ENCODE data around the gene APOBEC3F. TPM values are rescaled to one million over a fixed set of nuclear protein-coding genes. Genes with fewer than 3 reads are reported as not detected.
"Not testable (repeated sequence)": the region's sequence is repeated elsewhere in the genome, so short reads cannot be mapped to it uniquely, and the experiment has no call there.

Gene APOBEC3F
- polyA plus RNA-seq, 1 donor from 2014 or later, result 33.0 TPM

- Mint-ChIP-seq H3K9me3 (no peaks in the 10 kb centered on the region), H3K4me3 (peak overlapping the region; percentile 87 to 96 (median 94)), H3K27me3 (no peaks in the 10 kb centered on the region), H3K27ac (peak overlapping the region; percentile 83 to 97 (median 96)), H3K36me3 (peaks cover 4% of the 10 kb centered on the region), H3K4me1 (peaks cover 9 to 33% (median 19%) of the 10 kb centered on the region in 3 donors)
These were observed 1.2 kb downstream of the APOBEC3F start for GRCh38 chr22:39041908-39042307.

- not testable (repeated sequence) for H3K36me3 Mint-ChIP-seq, H3K27me3 Mint-ChIP-seq, H3K9me3 Mint-ChIP-seq, H3K4me3 Mint-ChIP-seq
- H3K4me1 Mint-ChIP-seq, result peaks cover 9 to 30% (median 22%) of the 10 kb centered on the region in 3 donors
- H3K27ac Mint-ChIP-seq, result peak overlapping the region in 1 of 3 donors; percentile 27
These were observed 2.4 kb downstream of the APOBEC3F start for GRCh38 chr22:39043063-39043462.

GRCh38 chr22:39045136-39045535, 4.5 kb downstream of the APOBEC3F start:
- Mint-ChIP-seq H3K27ac (peak overlapping the region; percentile 43 to 83 (median 48)), H3K4me1 (peaks cover 9 to 30% (median 21%) of the 10 kb centered on the region in 3 donors), H3K4me3 (peak overlapping the region in 2 of 4 donors; percentile 39 to 63)
- H3K9me3 Mint-ChIP-seq, H3K27me3 Mint-ChIP-seq, H3K36me3 Mint-ChIP-seq: not testable (repeated sequence)

GRCh38 chr22:39049486-39049885, 8.8 kb downstream of the APOBEC3F start:
- peaks cover 12 to 27% (median 26%) of the 10 kb centered on the region in 3 donors for H3K4me1 Mint-ChIP-seq
- not testable (repeated sequence) for H3K9me3 Mint-ChIP-seq, H3K27me3 Mint-ChIP-seq, H3K36me3 Mint-ChIP-seq, H3K27ac Mint-ChIP-seq
- H3K4me3 Mint-ChIP-seq, result peak overlapping the region in 1 of 4 donors; percentile 9

GRCh38 chr22:39051844-39052495, 11.3 kb downstream of the APOBEC3F start:
- not testable (repeated sequence) for H3K9me3 Mint-ChIP-seq, H3K27me3 Mint-ChIP-seq, H3K4me3 Mint-ChIP-seq, H3K36me3 Mint-ChIP-seq, H3K27ac Mint-ChIP-seq
- H3K4me1 Mint-ChIP-seq, result peaks cover 10 to 18% (median 12%) of the 10 kb centered on the region in 3 donors

- no peak overlapping the region for H3K27ac Mint-ChIP-seq
- H3K36me3 Mint-ChIP-seq, result peaks cover 2% of the 10 kb centered on the region
- H3K9me3 Mint-ChIP-seq, result no peaks in the 10 kb centered on the region
- H3K27me3 Mint-ChIP-seq, result no peaks in the 10 kb centered on the region
- H3K4me3 Mint-ChIP-seq, result no peak overlapping the region
- H3K4me1 Mint-ChIP-seq, result peaks cover 6 to 12% (median 10%) of the 10 kb centered on the region in 3 donors
These were observed 15.0 kb downstream of the APOBEC3F start for GRCh38 chr22:39055658-39056057.

GRCh38 chr22:39061290-39061689, 20.6 kb downstream of the APOBEC3F start:
- H3K27me3 Mint-ChIP-seq, H3K27ac Mint-ChIP-seq: not testable (repeated sequence)

GRCh38 chr22:39061951-39062350, 21.3 kb downstream of the APOBEC3F start:
- H3K4me1 Mint-ChIP-seq, result peaks cover 11 to 16% (median 15%) of the 10 kb centered on the region in 3 donors
- H3K27ac Mint-ChIP-seq, H3K27me3 Mint-ChIP-seq, H3K9me3 Mint-ChIP-seq, H3K36me3 Mint-ChIP-seq, H3K4me3 Mint-ChIP-seq: not testable (repeated sequence)

More at GRCh38 chr22:39061290-39061689, 20.6 kb downstream of the APOBEC3F start:
- not testable (repeated sequence) for H3K4me3 Mint-ChIP-seq, H3K9me3 Mint-ChIP-seq, H3K36me3 Mint-ChIP-seq
- H3K4me1 Mint-ChIP-seq, result peaks cover 11 to 16% (median 15%) of the 10 kb centered on the region in 3 donors

- H3K4me3 Mint-ChIP-seq, result peak overlapping the region in 3 of 4 donors; percentile 51 to 93 (median 89)
- H3K27me3 Mint-ChIP-seq, H3K36me3 Mint-ChIP-seq, H3K27ac Mint-ChIP-seq, H3K9me3 Mint-ChIP-seq: not testable (repeated sequence)
- H3K4me1 Mint-ChIP-seq, result peaks cover 15 to 24% (median 18%) of the 10 kb centered on the region in 3 donors
These were observed 23.2 kb downstream of the APOBEC3F start for GRCh38 chr22:39063904-39064303.

- not testable (repeated sequence) for H3K27me3 Mint-ChIP-seq, H3K9me3 Mint-ChIP-seq, H3K4me3 Mint-ChIP-seq, H3K36me3 Mint-ChIP-seq, H3K27ac Mint-ChIP-seq
- peaks cover 18 to 38% (median 27%) of the 10 kb centered on the region in 3 donors for H3K4me1 Mint-ChIP-seq
These were observed 26.0 kb downstream of the APOBEC3F start for GRCh38 chr22:39066442-39067276.

GRCh38 chr22:39068033-39068785, 27.5 kb downstream of the APOBEC3F start:
- H3K27me3 Mint-ChIP-seq, result no peaks in the 10 kb centered on the region
- peaks cover 25 to 46% (median 34%) of the 10 kb centered on the region in 3 donors for H3K4me1 Mint-ChIP-seq
- H3K36me3 Mint-ChIP-seq, result peaks cover 7% of the 10 kb centered on the region
- H3K9me3 Mint-ChIP-seq, result no peaks in the 10 kb centered on the region
- H3K4me3 Mint-ChIP-seq, result no peak overlapping the region
- H3K27ac Mint-ChIP-seq, result no peak overlapping the region

- Mint-ChIP-seq H3K4me1 (peaks cover 31 to 43% (median 34%) of the 10 kb centered on the region in 3 donors), H3K36me3 (peaks cover 7% of the 10 kb centered on the region), H3K4me3 (peak overlapping the region; percentile 34 to 74 (median 62)), H3K27ac (peak overlapping the region in 2 of 3 donors; percentile 66 to 93), H3K9me3 (no peaks in the 10 kb centered on the region), H3K27me3 (no peaks in the 10 kb centered on the region)
These were observed 29.5 kb downstream of the APOBEC3F start for GRCh38 chr22:39070186-39070585.

GRCh38 chr22:39072581-39072981, 31.9 kb downstream of the APOBEC3F start:
- H3K36me3 Mint-ChIP-seq, H3K27me3 Mint-ChIP-seq, H3K9me3 Mint-ChIP-seq: not testable (repeated sequence)
- Mint-ChIP-seq H3K4me3 (peak overlapping the region; percentile 73 to 95 (median 82)), H3K27ac (peak overlapping the region; percentile 91 to 98 (median 97)), H3K4me1 (peaks cover 39 to 51% (median 39%) of the 10 kb centered on the region in 3 donors)

GRCh38 chr22:39073981-39074380, 33.3 kb downstream of the APOBEC3F start:
- H3K27me3 Mint-ChIP-seq, result no peaks in the 10 kb centered on the region
- H3K36me3 Mint-ChIP-seq, result peaks cover 3% of the 10 kb centered on the region
- H3K27ac Mint-ChIP-seq, result peak overlapping the region; percentile 91 to 98 (median 97)
- peak overlapping the region in 3 of 4 donors; percentile 81 to 95 (median 84) for H3K4me3 Mint-ChIP-seq
- no peaks in the 10 kb centered on the region for H3K9me3 Mint-ChIP-seq
- H3K4me1 Mint-ChIP-seq, result peaks cover 40 to 54% (median 47%) of the 10 kb centered on the region in 3 donors
